Measurements from ENCODE around the gene PPP2R2C. TPM values are rescaled to one million over a fixed set of nuclear protein-coding genes. Genes with fewer than 3 reads are reported as not detected.

The PPP2R2C gene
- total RNA-seq, 3 donors from 2014 or later = 0.16 to 0.66 (median 0.44) TPM

GRCh38 chr4:6326312-6327060 is 145.9 kb downstream of the PPP2R2C start:
- TF ChIP-seq POLR2AphosphoS5 (IDR thresholded peaks at IDR 0.05) (no peak), CTCF (IDR thresholded peaks at IDR 0.05) (no peak), POLR2A (IDR thresholded peaks at IDR 0.05) (no peak)
- intact Hi-C loops (cut with DNase I; ENCODE audit: low total_unique reads) = no loop called here
- peaks cover 0 to 12% of the 10 kb centered on the region in 2 donors for H3K27me3 ChIP-seq
- no peaks in the 10 kb centered on the region for H3K36me3 ChIP-seq
- no peaks in the 10 kb centered on the region for H3K9me3 ChIP-seq
- no peaks in the 10 kb centered on the region for H3K4me1 ChIP-seq
- DNase-seq (ENCODE audit: low spot score in 2 of 2) = no peak
- no peak overlapping the region for H3K4me3 ChIP-seq
- no peak overlapping the region for H3K27ac ChIP-seq

GRCh38 chr4:6325788-6326290 is 146.6 kb downstream of the PPP2R2C start:
- no peak for DNase-seq (ENCODE audit: low spot score in 2 of 2)
- Histone ChIP-seq H3K36me3 (no peaks in the 10 kb centered on the region), H3K4me1 (no peaks in the 10 kb centered on the region), H3K9me3 (no peaks in the 10 kb centered on the region), H3K4me3 (no peak overlapping the region), H3K27me3 (peaks cover 0 to 12% of the 10 kb centered on the region in 2 donors), H3K27ac (peak overlapping the region; percentile 4 to 67)
- no peak for TF ChIP-seq POLR2AphosphoS5 (IDR thresholded peaks at IDR 0.05)
- no peak for TF ChIP-seq POLR2A (IDR thresholded peaks at IDR 0.05)
- no peak for TF ChIP-seq CTCF (IDR thresholded peaks at IDR 0.05)
- intact Hi-C loops (cut with DNase I; ENCODE audit: low total_unique reads) = no loop called here

- no peak for TF ChIP-seq CTCF (IDR thresholded peaks at IDR 0.05)
- no peak for TF ChIP-seq POLR2A (IDR thresholded peaks at IDR 0.05)
- no peak for TF ChIP-seq POLR2AphosphoS5 (IDR thresholded peaks at IDR 0.05)
- Histone ChIP-seq H3K27ac (peak overlapping the region; percentile 4 to 67), H3K9me3 (peaks cover 2% of the 10 kb centered on the region in 2 donors), H3K4me1 (no peaks in the 10 kb centered on the region), H3K4me3 (no peak overlapping the region), H3K36me3 (no peaks in the 10 kb centered on the region), H3K27me3 (peaks cover 0 to 12% of the 10 kb centered on the region in 2 donors)
- intact Hi-C loops (cut with DNase I; ENCODE audit: low total_unique reads) = loop anchor here (5.0 kb wide), 1 partner anchor 73 kb away; no protein-coding TSS in a partner anchor
- peak; percentile 50 to 78 for DNase-seq (ENCODE audit: low spot score in 2 of 2)
Observed at GRCh38 chr4:6324999-6325787, 147.2 kb downstream of the PPP2R2C start.

- intact Hi-C loops (cut with DNase I; ENCODE audit: low total_unique reads) = loop anchor here (5.0 kb wide), 1 partner anchor 72 kb away; no protein-coding TSS in a partner anchor
- DNase-seq (ENCODE audit: low spot score in 2 of 2) = no peak
- TF ChIP-seq CTCF (IDR thresholded peaks at IDR 0.05) (no peak), POLR2AphosphoS5 (IDR thresholded peaks at IDR 0.05) (no peak), POLR2A (IDR thresholded peaks at IDR 0.05) (no peak)
- no peaks in the 10 kb centered on the region for H3K4me1 ChIP-seq
- H3K36me3 ChIP-seq = no peaks in the 10 kb centered on the region
- peaks cover 6 to 7% of the 10 kb centered on the region in 2 donors for H3K9me3 ChIP-seq
- no peak overlapping the region for H3K4me3 ChIP-seq
- peaks cover 0 to 12% of the 10 kb centered on the region in 2 donors for H3K27me3 ChIP-seq
- peak overlapping the region; percentile 4 to 67 for H3K27ac ChIP-seq
Observed at GRCh38 chr4:6324461-6324998, 147.9 kb downstream of the PPP2R2C start.
